Lower lobe of right lung (tissue), 2 donors: ENCODE measurements around the gene MTUS2. TPM values are rescaled to one million over a fixed set of nuclear protein-coding genes. Genes with fewer than 3 reads are reported as not detected.

Source experiments
- ATAC-seq, 2 donors: fragments of 200-7000 bp; cut with Tn5 transposase; one replicate each; pipeline ENCODE4 v1.9.1; 2020 to 2022; ENCODE audit warnings: mild to moderate bottlenecking in 2 of 2, moderate library complexity in 2 of 2
- DNase-seq: peaks from one replicate; pipeline ENCODE4 v3.0.0-alpha.2; 2020
- H3K27ac ChIP-seq: fragments of 200-600 bp; one replicate; pipeline ENCODE4 v1.8.0; 2022
- H3K27me3 ChIP-seq: fragments of 200-600 bp; one replicate; pipeline ENCODE4 v1.8.0; 2022; ENCODE audit warnings: low read depth
- H3K36me3 ChIP-seq: fragments of 200-600 bp; one replicate; pipeline ENCODE4 v1.8.0; 2022; ENCODE audit warnings: mild to moderate bottlenecking
- H3K4me1 ChIP-seq: fragments of 200-600 bp; one replicate; pipeline ENCODE4 v1.8.0; 2022
- H3K4me3 ChIP-seq: fragments of 200-600 bp; one replicate; pipeline ENCODE4 v1.8.0; 2022; ENCODE audit warnings: mild to moderate bottlenecking
- H3K9me3 ChIP-seq: fragments of 200-600 bp; one replicate; pipeline ENCODE4 v1.8.0; 2022
- CTCF ChIP-seq: fragments of 200-600 bp; IDR thresholded peaks from one replicate; pipeline ENCODE4 v1.8.0; 2022; ENCODE audit warnings: antibody characterized with exemption, mild to moderate bottlenecking
- intact Hi-C: fragments of 100-400 bp; cut with DNase I; formaldehyde crosslinking; loops from one replicate; pipeline ENCODE4 v1.11.0; 2022
- total RNA-seq: library from RNA; stranded (reverse); fragmentation: NEBNext Ultra II Directional; extraction: Animal tissue kit (Norgen Biotek cat#: 25700); gene quantifications from one replicate; pipeline ENCODE4 v1.2.1, GENCODE V29; 2021
- donor health status: DM: no; HTN: yes; CAD: no; lungs with severe emphysema.

Gene MTUS2
- total RNA-seq, 1 donor from 2014 or later, result 0.21 TPM

GRCh38 chr13:28885181-28885580, 65.0 kb downstream of the MTUS2 start:
- Histone ChIP-seq H3K27ac (no peak overlapping the region), H3K36me3 (no peaks in the 10 kb centered on the region), H3K4me3 (no peak overlapping the region), H3K9me3 (no peaks in the 10 kb centered on the region), H3K4me1 (no peaks in the 10 kb centered on the region), H3K27me3 (no peaks in the 10 kb centered on the region)
- TF ChIP-seq CTCF, result no peak
- DNase-seq (no peak), ATAC-seq (no peak)
- intact Hi-C loops, result no loop called here

GRCh38 chr13:28889086-28889732, 69.1 kb downstream of the MTUS2 start:
- intact Hi-C loops, result no loop called here
- no peak overlapping the region for H3K4me3 ChIP-seq
- H3K27ac ChIP-seq, result no peak overlapping the region
- no peaks in the 10 kb centered on the region for H3K4me1 ChIP-seq
- no peaks in the 10 kb centered on the region for H3K36me3 ChIP-seq
- TF ChIP-seq CTCF, result no peak
- ATAC-seq (no peak), DNase-seq (no peak)
- no peaks in the 10 kb centered on the region for H3K9me3 ChIP-seq
- H3K27me3 ChIP-seq, result no peaks in the 10 kb centered on the region

GRCh38 chr13:28890712-28891111, 70.6 kb downstream of the MTUS2 start:
- Histone ChIP-seq H3K9me3 (no peaks in the 10 kb centered on the region), H3K36me3 (no peaks in the 10 kb centered on the region), H3K27ac (no peak overlapping the region), H3K4me1 (no peaks in the 10 kb centered on the region), H3K27me3 (no peaks in the 10 kb centered on the region), H3K4me3 (no peak overlapping the region)
- no peak for TF ChIP-seq CTCF
- intact Hi-C loops, result no loop called here
- no peak for DNase-seq
- ATAC-seq, result no peak

GRCh38 chr13:28918030-28918429, 97.9 kb downstream of the MTUS2 start:
- no peaks in the 10 kb centered on the region for H3K36me3 ChIP-seq
- DNase-seq, result no peak
- intact Hi-C loops, result no loop called here
- no peaks in the 10 kb centered on the region for H3K27me3 ChIP-seq
- ATAC-seq, result no peak
- H3K4me1 ChIP-seq, result no peaks in the 10 kb centered on the region
- H3K4me3 ChIP-seq, result no peak overlapping the region
- TF ChIP-seq CTCF, result no peak
- no peak overlapping the region for H3K27ac ChIP-seq
- H3K9me3 ChIP-seq, result peaks cover 16% of the 10 kb centered on the region

GRCh38 chr13:28922341-28922740, 102.2 kb downstream of the MTUS2 start:
- no peak overlapping the region for H3K27ac ChIP-seq
- no peak for TF ChIP-seq CTCF
- H3K9me3 ChIP-seq, result peaks cover 8% of the 10 kb centered on the region
- intact Hi-C loops, result no loop called here
- DNase-seq (no peak), ATAC-seq (no peak)
- no peaks in the 10 kb centered on the region for H3K36me3 ChIP-seq
- H3K4me1 ChIP-seq, result no peaks in the 10 kb centered on the region
- H3K4me3 ChIP-seq, result no peak overlapping the region
- no peaks in the 10 kb centered on the region for H3K27me3 ChIP-seq
